ENCODE results near the gene CRK.

DNA sequence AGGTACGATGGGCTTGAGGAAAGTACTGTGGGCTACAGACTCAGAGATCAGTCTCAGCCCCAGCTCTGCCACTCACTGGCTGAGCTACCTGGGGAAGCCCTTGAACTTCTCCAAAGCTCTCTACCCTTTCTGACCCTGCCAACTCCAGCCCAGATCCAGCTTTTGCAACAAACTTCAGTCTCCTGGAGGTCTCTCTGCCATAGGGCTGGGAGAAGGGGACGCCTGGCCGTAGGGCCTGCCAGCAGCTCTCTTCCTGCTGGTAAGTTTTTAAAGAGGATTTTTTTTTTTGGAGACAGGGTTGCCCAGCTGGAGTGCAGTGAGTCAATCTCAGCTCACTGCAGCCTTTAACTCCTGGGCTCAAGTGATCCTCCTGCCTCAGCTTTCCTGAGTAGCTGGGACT, 48.8 kb upstream of the CRK start:
- TF ChIP-seq, protein P1, sequence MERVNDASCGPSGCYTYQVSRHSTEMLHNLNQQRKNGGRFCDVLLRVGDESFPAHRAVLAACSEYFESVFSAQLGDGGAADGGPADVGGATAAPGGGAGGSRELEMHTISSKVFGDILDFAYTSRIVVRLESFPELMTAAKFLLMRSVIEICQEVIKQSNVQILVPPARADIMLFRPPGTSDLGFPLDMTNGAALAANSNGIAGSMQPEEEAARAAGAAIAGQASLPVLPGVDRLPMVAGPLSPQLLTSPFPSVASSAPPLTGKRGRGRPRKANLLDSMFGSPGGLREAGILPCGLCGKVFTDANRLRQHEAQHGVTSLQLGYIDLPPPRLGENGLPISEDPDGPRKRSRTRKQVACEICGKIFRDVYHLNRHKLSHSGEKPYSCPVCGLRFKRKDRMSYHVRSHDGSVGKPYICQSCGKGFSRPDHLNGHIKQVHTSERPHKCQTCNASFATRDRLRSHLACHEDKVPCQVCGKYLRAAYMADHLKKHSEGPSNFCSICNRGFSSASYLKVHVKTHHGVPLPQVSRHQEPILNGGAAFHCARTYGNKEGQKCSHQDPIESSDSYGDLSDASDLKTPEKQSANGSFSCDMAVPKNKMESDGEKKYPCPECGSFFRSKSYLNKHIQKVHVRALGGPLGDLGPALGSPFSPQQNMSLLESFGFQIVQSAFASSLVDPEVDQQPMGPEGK (CRISPR knock-in tag; IDR thresholded peaks at IDR 0.05; ENCODE audit: borderline replicate concordance): no peak
- no peak for TF ChIP-seq ZFP3 (CRISPR knock-in tag; IDR thresholded peaks at IDR 0.05)
- TF ChIP-seq ZC3H10 (CRISPR knock-in tag; IDR thresholded peaks at IDR 0.05): no peak

Measured in SK-N-SH treated with all-trans-retinoic acid at 6 μM for 48 hours (cell line).